ENCODE data around the gene SGSM1. TPM values are rescaled to one million over a fixed set of nuclear protein-coding genes. Genes with fewer than 3 reads are reported as not detected.

SGSM1 gene
- total RNA-seq, 6 experiments from 2014 or later: 0.11 to 0.78 (median 0.41) TPM

DNA sequence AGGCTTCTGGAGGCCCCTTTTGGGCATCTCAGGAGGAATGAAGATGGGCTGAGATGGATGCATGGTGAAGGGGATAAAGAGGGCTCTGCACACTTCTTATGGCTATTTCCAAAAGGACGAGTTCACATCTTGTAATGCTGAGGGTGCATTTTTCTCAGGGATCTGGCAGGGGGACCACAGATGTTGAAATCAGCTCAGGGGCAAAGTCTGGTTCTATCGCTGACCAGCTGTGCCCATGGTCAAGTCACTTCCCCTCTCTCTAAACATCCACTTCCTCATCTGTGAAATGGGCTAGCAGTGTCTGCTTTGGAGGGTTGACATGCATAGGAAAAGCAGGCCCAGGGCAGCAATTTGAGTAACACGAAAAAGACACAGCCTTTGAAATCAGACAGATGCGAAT, 114.0 kb downstream of the SGSM1 start:
- Histone ChIP-seq H3K4me1 (peaks cover 0 to 7% (median 0%) of the 10 kb centered on the region in 4 donors), H3K27me3 (no peaks in the 10 kb centered on the region), H3K27ac (no peak overlapping the region), H3K9me3 (no peaks in the 10 kb centered on the region), H3K36me3 (no peaks in the 10 kb centered on the region), H3K4me3 (no peak overlapping the region)
- ATAC-seq: peak in 3 of 4 donors; percentile 25 to 68 (median 65)
- intact Hi-C loops (cut with DNase I): no loop called here
- DNase-seq: no peak
- TF ChIP-seq POLR2A (IDR thresholded peaks at IDR 0.05) (no peak), CTCF (IDR thresholded peaks at IDR 0.05) (no peak)
- WGBS (ENCODE audit: insufficient coverage, low coverage, low lambda C conversion rate, missing lambda C conversion rate): 22% methylated on average over 3 of the region's 4 CpGs

GRCh38 chr22:24925586-24926427, 119.8 kb downstream of the SGSM1 start:
- H3K27ac ChIP-seq: no peak overlapping the region
- DNase-seq (no peak), ATAC-seq (peak in 1 of 4 donors; percentile 37)
- intact Hi-C loops (cut with DNase I): no loop called here
- no peaks in the 10 kb centered on the region for H3K27me3 ChIP-seq
- H3K9me3 ChIP-seq: no peaks in the 10 kb centered on the region
- no peak overlapping the region for H3K4me3 ChIP-seq
- H3K36me3 ChIP-seq: no peaks in the 10 kb centered on the region
- H3K4me1 ChIP-seq: no peaks in the 10 kb centered on the region
- TF ChIP-seq CTCF (IDR thresholded peaks at IDR 0.05) (no peak), POLR2A (IDR thresholded peaks at IDR 0.05) (no peak)
- 59% methylated on average over 9 of the region's 17 CpGs for WGBS (ENCODE audit: insufficient coverage, low coverage, low lambda C conversion rate, missing lambda C conversion rate)

GRCh38 chr22:24926428-24926725, 120.4 kb downstream of the SGSM1 start:
- ATAC-seq: no peak
- intact Hi-C loops (cut with DNase I): no loop called here
- no peak for TF ChIP-seq CTCF (IDR thresholded peaks at IDR 0.05)
- no peak for TF ChIP-seq POLR2A (IDR thresholded peaks at IDR 0.05)
- no peak for DNase-seq
- Histone ChIP-seq H3K36me3 (no peaks in the 10 kb centered on the region), H3K4me3 (no peak overlapping the region), H3K27ac (no peak overlapping the region), H3K4me1 (no peaks in the 10 kb centered on the region), H3K9me3 (no peaks in the 10 kb centered on the region), H3K27me3 (no peaks in the 10 kb centered on the region)
- 61% methylated on average over 3 of the region's 3 CpGs for WGBS (ENCODE audit: insufficient coverage, low coverage, low lambda C conversion rate, missing lambda C conversion rate)

GRCh38 chr22:24926849-24927579, 121.0 kb downstream of the SGSM1 start:
- 88% methylated on average over 1 of the region's 1 CpG for WGBS (ENCODE audit: insufficient coverage, low coverage, low lambda C conversion rate, missing lambda C conversion rate)
- no peaks in the 10 kb centered on the region for H3K36me3 ChIP-seq
- ATAC-seq: peak in 1 of 4 donors; percentile 82
- no peaks in the 10 kb centered on the region for H3K4me1 ChIP-seq
- intact Hi-C loops (cut with DNase I): no loop called here
- no peak overlapping the region for H3K27ac ChIP-seq
- no peaks in the 10 kb centered on the region for H3K27me3 ChIP-seq
- TF ChIP-seq POLR2A (IDR thresholded peaks at IDR 0.05) (no peak), CTCF (IDR thresholded peaks at IDR 0.05) (no peak)
- no peaks in the 10 kb centered on the region for H3K9me3 ChIP-seq
- no peak for DNase-seq
- H3K4me3 ChIP-seq: no peak overlapping the region

All from right lobe of liver (tissue), 6 donors.